Loucy (cell line): ENCODE measurements around the gene PIGN.

ENCODE experiments used
- H2AFZ ChIP-seq: fragments of 200-600 bp; sonication (generic); 2 replicates; pipeline ENCODE4 v1.6.0; 2016; ENCODE audit warnings: antibody characterized with exemption, mild to moderate bottlenecking, low read length, moderate library complexity
- H3F3A ChIP-seq: fragments of 200-600 bp; 2 replicates; pipeline ENCODE4 v1.6.0; 2016; ENCODE audit warnings: antibody characterized with exemption, low read depth, mild to moderate bottlenecking
- H3K27me3 ChIP-seq: fragments of 200-600 bp; sonication (generic); 2 replicates; pipeline ENCODE4 v1.6.1; 2014; ENCODE audit warnings: low read length, mild to moderate bottlenecking; ENCODE audit not compliant: insufficient read depth, poor library complexity, severe bottlenecking
- H3K36me3 ChIP-seq: fragments of 200-600 bp; sonication (generic); 2 replicates; pipeline ENCODE4 v1.6.1; 2016; ENCODE audit warnings: low read length; ENCODE audit not compliant: insufficient read depth
- H3K4me1 ChIP-seq: fragments of 200-600 bp; sonication (generic); 2 replicates; pipeline ENCODE4 v1.5.1; 2014; ENCODE audit warnings: low read length, mild to moderate bottlenecking; ENCODE audit not compliant: insufficient read depth, poor library complexity, severe bottlenecking
- H3K4me2 ChIP-seq: fragments of 200-600 bp; sonication (generic); 2 replicates; pipeline ENCODE4 v1.6.0; 2014; ENCODE audit warnings: antibody characterized with exemption, low read length, low read depth, mild to moderate bottlenecking; ENCODE audit not compliant: poor library complexity, severe bottlenecking
- H3K4me3 ChIP-seq: fragments of 200-600 bp; sonication (generic); 2 replicates; pipeline ENCODE4 v1.5.1; 2014; ENCODE audit warnings: low read length, mild to moderate bottlenecking, mixed read lengths; ENCODE audit not compliant: poor library complexity, severe bottlenecking
- H3K79me2 ChIP-seq: fragments of 200-600 bp; sonication (generic); 2 replicates; pipeline ENCODE4 v1.6.1; 2014; ENCODE audit warnings: low read length; ENCODE audit not compliant: insufficient read depth
- H3K9ac ChIP-seq: fragments of 200-600 bp; sonication (generic); 2 replicates; pipeline ENCODE4 v1.6.0; 2014; ENCODE audit warnings: mild to moderate bottlenecking, low read depth, low read length, moderate library complexity; ENCODE audit not compliant: poor library complexity, severe bottlenecking
- H3K9me2 ChIP-seq: fragments of 200-600 bp; sonication (generic); replicated peaks from 2 replicates; pipeline ENCODE4 v1.6.1; 2016; ENCODE audit warnings: low read depth, low read length, mixed read lengths
- H3K9me3 ChIP-seq: fragments of 200-600 bp; sonication (generic); 2 replicates; pipeline ENCODE4 v1.6.1; 2014; ENCODE audit warnings: mild to moderate bottlenecking, antibody characterized with exemption, low read length, low read depth; ENCODE audit not compliant: insufficient read depth
- H4K20me1 ChIP-seq: fragments of 200-600 bp; sonication (generic); 2 replicates; pipeline ENCODE4 v1.6.0; 2014; ENCODE audit warnings: antibody characterized with exemption, low read length, mild to moderate bottlenecking; ENCODE audit not compliant: insufficient read depth, poor library complexity, severe bottlenecking
- EZH2phosphoT487 ChIP-seq: fragments of 200-600 bp; IDR thresholded peaks from 2 replicates; pipeline ENCODE4 v1.6.1; 2018; ENCODE audit warnings: antibody characterized with exemption, mild to moderate bottlenecking, moderate library complexity, borderline replicate concordance
- TF ChIP-seq, protein P1 (sequence below): fragments of 200-600 bp; sonication (generic); conservative IDR thresholded peaks from 2 replicates; pipeline ENCODE4 v1.5.1; 2014; ENCODE audit warnings: mild to moderate bottlenecking, antibody characterized with exemption, low read length

Gene PIGN

DNA sequence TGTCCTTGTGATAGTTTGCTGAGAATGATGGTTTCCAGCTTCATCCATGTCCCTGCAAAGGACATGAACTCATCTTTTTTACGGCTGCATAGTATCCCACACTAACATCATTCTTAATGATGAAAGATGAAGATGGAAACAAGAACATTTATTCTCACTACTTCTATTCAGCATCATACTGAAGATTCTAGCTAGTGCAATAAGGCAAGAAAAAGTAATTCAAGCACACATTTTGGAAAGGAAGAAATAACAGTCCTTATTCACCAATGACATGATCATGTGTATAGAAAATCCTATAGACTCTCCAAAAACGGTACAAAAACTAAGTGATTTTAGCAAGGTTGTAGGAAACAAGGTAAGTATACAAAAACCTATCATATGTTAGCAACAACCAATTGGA, 37.4 kb upstream of the PIGN start:
- no peaks in the 10 kb centered on the region for H3K27me3 ChIP-seq
- no peaks in the 10 kb centered on the region for H4K20me1 ChIP-seq
- H3K36me3 ChIP-seq = peaks cover 65% of the 10 kb centered on the region
- no peak overlapping the region for H3K4me3 ChIP-seq
- H2AFZ ChIP-seq = no peak overlapping the region
- peaks cover 10% of the 10 kb centered on the region for H3K9me3 ChIP-seq
- H3K9ac ChIP-seq = no peak overlapping the region
- TF ChIP-seq, protein P1, sequence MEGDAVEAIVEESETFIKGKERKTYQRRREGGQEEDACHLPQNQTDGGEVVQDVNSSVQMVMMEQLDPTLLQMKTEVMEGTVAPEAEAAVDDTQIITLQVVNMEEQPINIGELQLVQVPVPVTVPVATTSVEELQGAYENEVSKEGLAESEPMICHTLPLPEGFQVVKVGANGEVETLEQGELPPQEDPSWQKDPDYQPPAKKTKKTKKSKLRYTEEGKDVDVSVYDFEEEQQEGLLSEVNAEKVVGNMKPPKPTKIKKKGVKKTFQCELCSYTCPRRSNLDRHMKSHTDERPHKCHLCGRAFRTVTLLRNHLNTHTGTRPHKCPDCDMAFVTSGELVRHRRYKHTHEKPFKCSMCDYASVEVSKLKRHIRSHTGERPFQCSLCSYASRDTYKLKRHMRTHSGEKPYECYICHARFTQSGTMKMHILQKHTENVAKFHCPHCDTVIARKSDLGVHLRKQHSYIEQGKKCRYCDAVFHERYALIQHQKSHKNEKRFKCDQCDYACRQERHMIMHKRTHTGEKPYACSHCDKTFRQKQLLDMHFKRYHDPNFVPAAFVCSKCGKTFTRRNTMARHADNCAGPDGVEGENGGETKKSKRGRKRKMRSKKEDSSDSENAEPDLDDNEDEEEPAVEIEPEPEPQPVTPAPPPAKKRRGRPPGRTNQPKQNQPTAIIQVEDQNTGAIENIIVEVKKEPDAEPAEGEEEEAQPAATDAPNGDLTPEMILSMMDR = no peak
- no peak for TF ChIP-seq EZH2phosphoT487
- no peaks in the 10 kb centered on the region for H3K4me1 ChIP-seq
- H3K79me2 ChIP-seq = peaks cover 15% of the 10 kb centered on the region; the same call in 1 of the 2 replicates
- no peaks in the 10 kb centered on the region for H3F3A ChIP-seq
- H3K4me2 ChIP-seq = no peak overlapping the region
- H3K9me2 ChIP-seq = no peaks in the 10 kb centered on the region

DNA sequence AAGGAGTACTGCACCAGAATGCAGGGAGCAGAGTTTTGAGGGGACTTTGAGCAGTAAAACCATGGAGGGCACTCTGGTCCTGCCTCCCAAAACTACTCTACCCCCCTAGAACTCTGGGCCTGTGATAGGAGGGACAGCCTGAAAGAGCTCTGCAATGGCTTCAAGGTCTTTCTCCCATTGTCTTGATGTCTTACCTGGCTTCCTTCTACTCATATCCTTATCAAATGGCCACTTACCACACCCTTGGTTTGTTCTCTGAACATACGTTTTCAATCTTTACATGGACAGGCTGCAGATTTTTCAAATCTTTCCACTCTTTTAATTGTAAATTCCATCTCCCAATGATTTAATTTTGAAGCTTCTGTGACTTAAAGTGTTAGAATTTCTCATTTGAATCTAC, 27.9 kb upstream of the PIGN start:
- Histone ChIP-seq H3K4me3 (no peak overlapping the region), H3K4me2 (no peak overlapping the region), H3K36me3 (peaks cover 49% of the 10 kb centered on the region), H3K4me1 (no peaks in the 10 kb centered on the region), H2AFZ (no peak overlapping the region), H3K9ac (no peak overlapping the region), H3F3A (no peaks in the 10 kb centered on the region), H3K9me3 (peaks cover 3% of the 10 kb centered on the region; the same call in 1 of the 2 replicates), H3K79me2 (peaks cover 59% of the 10 kb centered on the region), H3K27me3 (no peaks in the 10 kb centered on the region), H4K20me1 (no peaks in the 10 kb centered on the region), H3K9me2 (no peaks in the 10 kb centered on the region)
- TF ChIP-seq EZH2phosphoT487 = no peak
- TF ChIP-seq, protein P1 = no peak

DNA sequence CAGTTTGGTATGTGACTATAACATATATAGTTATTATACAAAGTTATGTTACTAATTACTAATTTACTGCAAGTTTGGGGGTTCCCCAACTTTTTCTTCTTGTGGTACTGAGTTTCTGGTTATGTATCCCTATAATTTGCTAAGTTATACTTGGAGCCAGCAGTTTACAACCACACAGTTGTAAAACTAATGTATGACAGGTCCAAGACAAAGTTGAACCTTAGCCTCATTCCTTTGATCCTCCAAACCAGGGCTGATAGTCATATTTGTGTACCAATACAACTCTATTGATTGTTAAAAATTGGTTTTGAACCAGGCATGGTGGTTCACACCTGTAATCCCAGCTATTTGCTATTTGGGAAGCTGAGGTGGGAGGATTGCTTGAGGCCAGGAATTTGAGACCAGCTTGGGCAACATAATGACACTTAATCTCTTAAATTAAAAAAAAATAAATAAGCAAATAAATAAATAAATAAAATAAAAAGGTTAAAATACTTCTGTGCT, 24.5 kb upstream of the PIGN start:
- H3K9me3 ChIP-seq = peaks cover 3% of the 10 kb centered on the region; the same call in 1 of the 2 replicates
- H3K36me3 ChIP-seq = peaks cover 44% of the 10 kb centered on the region
- no peaks in the 10 kb centered on the region for H3K9me2 ChIP-seq
- H3K4me3 ChIP-seq = no peak overlapping the region
- H4K20me1 ChIP-seq = peaks cover 10% of the 10 kb centered on the region
- TF ChIP-seq EZH2phosphoT487 = no peak
- TF ChIP-seq, protein P1 = no peak
- H3K9ac ChIP-seq = no peak overlapping the region
- no peaks in the 10 kb centered on the region for H3F3A ChIP-seq
- peaks cover 14% of the 10 kb centered on the region for H3K4me1 ChIP-seq
- H2AFZ ChIP-seq = no peak overlapping the region
- peaks cover 64% of the 10 kb centered on the region for H3K79me2 ChIP-seq
- no peaks in the 10 kb centered on the region for H3K27me3 ChIP-seq
- no peak overlapping the region for H3K4me2 ChIP-seq
